HL-60 (cell line): ENCODE results near the gene DLX5.

Experiments
- CTCF ChIP-seq: IDR thresholded peaks from one replicate; pipeline ENCODE4 v1.5.1; 2011; ENCODE audit warnings: low read length, control low read depth, inconsistent platforms; ENCODE audit not compliant: insufficient read depth
- GABPA ChIP-seq: IDR thresholded peaks from 2 replicates; pipeline ENCODE4 v1.6.1; 2012; ENCODE audit warnings: low read depth
- REST ChIP-seq: IDR thresholded peaks from 2 replicates; pipeline ENCODE4 v1.6.1; 2012; ENCODE audit warnings: low read depth; ENCODE audit not compliant: insufficient replicate concordance
- SPI1 ChIP-seq: IDR thresholded peaks from 2 replicates; pipeline ENCODE4 v1.6.1; 2012; ENCODE audit warnings: low read depth, mild to moderate bottlenecking, borderline replicate concordance

- TF ChIP-seq CTCF, result no peak
- no peak for TF ChIP-seq REST
- no peak for TF ChIP-seq SPI1
- no peak for TF ChIP-seq GABPA
Measured at GRCh38 chr7:96996111-96996957, 28.3 kb downstream of the DLX5 start.
